HG03558 (cell line): ENCODE measurements around the gene ERICH4.
"Not testable (repeated sequence)": the region's sequence is repeated elsewhere in the genome, so short reads cannot be mapped to it uniquely, and the experiment has no call there.

Source experiments
- ATAC-seq: cut with Tn5 transposase; IDR thresholded peaks from one replicate; pipeline ENCODE4 v1.9.1; 2021; ENCODE audit warnings: moderate number of reproducible peaks; ENCODE audit not compliant: unreplicated experiment; ENCODE audit errors: extremely low read depth

The ERICH4 gene

DNA sequence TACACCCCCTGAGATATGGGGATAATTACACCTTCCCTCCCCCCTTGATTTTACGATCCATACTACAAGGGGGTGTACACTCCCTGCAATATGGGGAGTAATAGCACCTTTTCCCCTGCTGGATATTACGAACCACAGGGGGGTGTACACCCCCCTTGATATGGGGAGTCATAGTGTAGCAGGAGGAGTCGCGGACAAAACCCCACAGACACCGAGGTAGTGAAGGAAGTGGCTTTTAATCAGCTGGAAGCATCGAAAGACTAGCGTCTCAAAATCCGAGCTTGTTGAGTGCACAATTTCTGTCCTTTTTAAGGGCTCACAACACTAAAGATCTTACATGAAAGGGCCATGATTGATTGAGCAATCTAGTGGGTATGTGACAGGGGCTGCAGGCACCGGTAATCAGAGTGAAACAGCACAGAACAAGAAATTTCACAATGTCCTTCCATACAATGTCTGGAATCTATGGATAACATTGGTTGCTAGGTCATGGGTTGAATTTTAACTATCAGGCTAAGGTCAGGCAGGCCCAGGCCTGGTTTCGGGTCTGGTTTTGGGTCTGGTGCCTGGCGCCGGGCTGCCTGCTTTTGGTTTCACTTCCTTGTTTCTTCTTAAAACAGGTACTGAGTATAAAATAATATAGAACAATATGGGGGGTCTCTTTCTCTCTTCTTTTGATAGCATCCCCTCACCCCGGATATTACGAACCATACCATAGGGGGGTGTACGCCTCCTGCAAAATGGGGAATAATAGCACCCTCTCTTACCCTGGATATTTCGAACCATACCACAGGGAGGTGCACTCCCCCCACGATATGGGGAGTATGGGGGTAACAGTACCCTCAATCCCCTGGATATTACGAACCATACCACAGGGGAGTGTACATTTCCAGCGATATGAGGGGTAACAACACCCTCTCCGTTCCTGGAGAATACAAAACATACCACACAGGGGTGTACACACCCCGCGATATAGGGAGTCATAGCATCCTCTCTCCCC is 20.6 kb downstream of the ERICH4 start:
- ATAC-seq = not testable (repeated sequence)

DNA sequence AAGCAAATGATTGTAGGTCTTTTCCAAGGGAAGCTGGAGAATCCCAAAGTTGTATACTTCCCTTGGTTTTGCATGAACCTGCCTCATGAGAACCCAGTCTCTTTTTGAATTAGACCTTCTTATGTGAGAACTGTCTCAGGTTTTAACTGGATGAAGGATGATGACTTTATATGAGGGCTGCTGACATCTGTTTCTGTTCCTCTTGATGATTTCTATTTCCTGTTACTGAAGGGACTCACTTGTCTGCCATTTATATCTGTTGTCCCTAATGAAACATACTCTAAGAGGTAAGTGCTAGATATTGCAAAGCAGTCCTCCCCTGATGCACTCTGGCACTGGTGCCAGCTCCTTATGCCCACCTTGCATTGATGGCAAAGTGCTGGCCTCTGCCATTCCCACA is 33.6 kb downstream of the ERICH4 start:
- ATAC-seq = no peak

DNA sequence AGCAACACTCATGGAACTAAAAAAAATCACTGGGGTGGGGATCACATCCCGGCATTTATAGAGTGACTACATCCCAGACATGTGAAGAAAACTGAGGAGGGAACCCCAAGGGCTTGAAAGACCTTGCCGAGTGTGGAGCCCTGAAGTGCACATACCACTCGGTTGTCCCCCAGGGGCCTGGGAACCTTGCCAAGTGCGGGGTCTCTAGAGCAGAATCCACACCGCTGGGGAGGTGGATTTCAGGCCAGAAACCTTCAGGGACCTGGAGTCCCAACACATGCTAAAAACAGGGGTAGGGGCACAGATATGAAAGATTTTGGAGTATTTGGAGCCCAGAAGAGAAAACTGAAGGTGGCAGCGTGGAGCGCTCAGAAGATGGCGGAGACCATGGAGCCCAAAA is 35.2 kb downstream of the ERICH4 start:
- no peak for ATAC-seq

GRCh38 chr19:41478875-41479756 is 36.2 kb downstream of the ERICH4 start:
- ATAC-seq = no peak

GRCh38 chr19:41479757-41480191 is 36.8 kb downstream of the ERICH4 start:
- no peak for ATAC-seq

DNA sequence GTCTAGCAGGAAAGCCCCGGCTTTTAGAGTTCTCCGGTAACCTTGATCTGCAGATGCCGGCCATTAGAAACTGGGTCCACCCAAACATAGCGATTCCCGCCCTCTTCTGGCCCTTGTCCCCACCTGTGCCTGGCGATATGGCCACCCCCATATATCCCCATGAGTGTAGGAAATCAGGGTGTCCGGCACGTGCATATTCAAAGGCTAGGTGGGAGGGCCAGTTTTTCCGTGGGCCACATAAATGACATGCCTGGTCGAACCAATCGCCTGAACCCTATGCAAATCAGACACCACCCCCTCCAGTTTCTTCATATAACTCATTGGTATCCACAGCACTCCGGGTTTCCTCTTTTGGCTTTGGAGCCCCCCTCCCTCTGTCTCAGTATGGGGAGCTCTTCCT is 37.4 kb downstream of the ERICH4 start:
- no peak for ATAC-seq

DNA sequence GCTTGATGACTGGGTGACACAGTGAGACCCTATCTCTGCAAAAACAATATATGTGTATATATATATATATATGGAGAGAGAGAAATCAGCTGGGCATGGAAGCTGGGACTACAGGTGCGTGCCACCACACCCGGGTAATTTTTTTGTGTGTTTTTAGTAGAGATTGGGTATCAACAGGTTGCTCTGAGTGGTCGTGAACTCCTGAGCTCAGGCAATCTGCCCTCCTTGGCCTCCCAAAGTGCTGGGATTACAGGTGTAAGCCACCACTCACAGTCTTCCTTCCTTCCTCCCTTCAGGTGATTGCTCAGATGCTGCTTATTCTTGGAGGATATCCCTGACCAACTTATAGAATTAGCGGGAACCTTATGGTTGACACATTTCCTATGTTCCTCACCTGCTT is 41.9 kb downstream of the ERICH4 start:
- ATAC-seq = no peak

DNA sequence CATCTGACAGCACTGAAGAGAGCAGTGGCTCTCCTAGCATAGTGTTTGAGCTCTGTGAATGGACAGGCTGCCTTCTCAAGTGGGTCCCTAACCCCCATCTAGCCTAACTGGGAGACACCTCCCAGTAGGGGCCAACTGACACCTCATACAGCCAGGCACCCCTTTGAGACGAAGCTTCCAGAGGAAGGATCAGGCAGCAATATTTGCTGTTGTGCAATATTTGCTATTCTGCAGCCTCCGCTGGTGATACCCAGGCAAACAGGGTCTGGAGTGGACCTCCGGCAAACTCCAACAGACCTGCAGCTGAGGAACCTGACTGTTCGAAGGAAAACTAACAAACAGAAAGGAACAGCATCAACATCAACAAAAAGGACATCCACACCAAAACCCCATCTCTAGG is 44.0 kb downstream of the ERICH4 start:
- ATAC-seq = not testable (repeated sequence)

DNA sequence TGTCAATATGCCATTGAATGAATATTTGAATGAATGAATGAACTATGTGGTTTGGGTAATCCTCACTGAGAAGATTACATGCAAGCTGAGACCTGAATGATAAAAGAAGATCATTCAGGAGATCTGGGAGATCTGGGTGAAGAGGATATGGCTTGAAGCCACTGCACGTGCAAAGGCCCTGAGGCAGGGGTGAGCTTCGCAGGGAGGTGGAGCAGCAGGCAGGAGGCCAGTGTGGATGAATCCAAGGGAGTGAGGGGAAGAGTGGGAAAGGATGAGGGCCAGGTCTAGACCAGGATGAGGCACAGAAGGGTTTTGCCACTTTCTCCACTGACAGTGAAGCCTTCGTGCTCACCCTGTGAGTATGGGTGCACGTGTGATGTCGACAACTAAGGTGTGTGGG is 49.9 kb downstream of the ERICH4 start:
- no peak for ATAC-seq
